NCI-H345 treated with DMSO at 0.1 percent for 48 hours (cell line): ENCODE measurements around the gene SRL.

Experiments used
- DNase-seq: peaks from one replicate; lab custom pipeline; 2025; ENCODE audit not compliant: unreplicated experiment; lab: John Stamatoyannopoulos, UW

Gene SRL

DNA sequence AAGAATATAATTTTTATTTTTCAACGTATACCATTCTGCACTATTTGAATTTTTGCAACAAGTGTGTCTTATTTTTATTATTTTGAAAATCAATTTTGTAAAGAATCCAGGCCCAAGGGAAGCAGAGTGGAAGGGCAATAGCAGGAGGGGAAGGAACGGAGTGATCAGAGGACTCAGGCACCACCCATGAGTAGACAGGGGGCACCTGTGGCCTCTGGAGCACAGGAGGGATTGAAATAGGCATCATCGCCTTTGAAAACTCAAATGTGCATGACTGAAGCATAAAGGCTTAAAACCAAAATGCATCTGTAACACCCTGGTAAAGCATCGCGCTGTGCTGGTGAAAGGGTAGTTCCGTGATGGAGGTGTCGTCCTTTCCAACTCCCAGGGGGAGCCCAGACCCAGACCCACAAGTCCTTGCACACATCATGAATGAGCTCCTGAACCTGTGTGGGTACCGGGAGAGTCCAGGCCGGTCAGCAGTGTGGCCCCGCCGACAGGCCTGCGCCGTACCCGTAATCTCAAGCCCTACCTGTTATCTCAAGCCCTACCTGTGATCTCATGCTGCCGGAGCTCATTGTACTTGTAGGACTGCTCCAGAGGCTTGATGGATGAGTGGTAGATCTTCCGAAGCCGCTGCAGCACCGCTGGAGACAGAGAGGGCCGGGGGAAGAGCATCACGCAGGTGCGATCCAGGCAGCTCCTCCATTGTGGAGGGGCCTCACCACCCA, 39.1 kb downstream of the SRL start:
- no peak for DNase-seq

DNA sequence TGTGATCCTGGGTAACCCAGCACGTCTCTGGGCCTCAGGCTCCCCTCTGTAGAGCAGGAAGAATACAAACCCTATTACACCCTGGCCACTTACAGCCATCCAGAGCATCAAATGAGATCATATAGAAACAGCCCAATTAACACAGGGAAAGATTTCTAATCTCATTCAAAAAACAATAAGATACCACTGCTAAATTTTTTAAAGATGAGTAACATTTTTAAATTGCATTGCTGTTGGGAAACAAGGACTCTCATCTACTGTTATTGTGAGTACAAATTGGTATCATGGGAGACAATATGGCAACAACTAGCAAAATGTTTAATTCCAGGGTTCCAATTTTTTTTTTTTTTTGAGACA, 41.1 kb downstream of the SRL start:
- no peak for DNase-seq

DNA sequence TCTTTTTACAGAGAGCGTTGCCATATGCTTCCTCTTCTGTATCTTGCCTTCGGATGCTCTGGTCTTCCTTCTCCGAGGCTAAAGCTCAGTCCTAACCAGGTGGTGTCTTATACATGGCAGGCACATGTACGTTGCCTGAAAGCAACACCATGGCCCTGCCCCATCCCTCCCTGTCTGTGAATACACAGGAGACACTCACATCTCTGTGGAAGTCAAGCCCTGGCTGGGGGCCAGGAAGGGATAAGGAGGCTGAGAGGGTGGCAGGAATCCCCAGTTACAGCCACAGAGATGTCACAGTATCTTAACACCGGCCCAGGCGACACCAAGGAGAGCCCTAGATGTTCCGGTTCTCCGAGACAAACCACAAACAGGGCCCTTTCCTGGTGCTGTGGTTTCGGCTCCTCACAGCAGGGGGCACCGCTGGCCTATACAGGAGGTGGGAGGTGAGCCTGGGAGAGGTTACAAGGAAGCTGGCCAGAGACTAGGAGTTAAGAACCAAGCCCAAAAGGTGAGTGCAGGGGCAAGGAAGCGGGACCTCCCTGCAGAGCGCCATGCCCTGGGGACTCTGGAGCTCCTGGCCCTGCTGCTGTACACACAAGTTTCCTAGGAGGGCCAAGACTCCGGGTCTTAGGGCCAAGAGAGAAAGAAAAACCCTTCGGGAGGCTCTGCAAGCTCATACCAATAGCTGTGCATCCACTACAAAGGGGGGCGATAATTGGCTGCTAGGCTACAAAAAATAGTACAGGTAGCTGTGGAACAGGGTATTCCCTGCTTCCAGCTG, 41.7 kb downstream of the SRL start:
- DNase-seq = no peak

DNA sequence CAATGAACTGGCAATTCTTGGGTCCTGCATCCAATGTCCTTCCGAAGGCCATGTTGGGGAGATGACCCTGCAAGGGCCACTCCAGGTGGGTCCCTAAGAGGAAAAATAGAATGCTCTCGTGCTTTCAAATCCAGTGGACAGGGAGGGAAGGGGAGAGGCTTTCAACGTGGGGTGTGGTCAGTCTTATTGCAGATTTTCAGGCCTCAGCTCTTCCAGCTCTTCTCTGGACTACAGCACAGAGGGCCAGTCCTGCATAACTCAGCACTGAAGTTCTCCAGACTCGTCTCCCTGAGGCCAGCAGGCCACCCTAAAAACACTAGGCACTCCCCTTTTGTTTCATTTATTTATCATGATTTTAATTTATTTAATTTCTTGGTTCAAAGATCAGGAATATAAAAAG, 43.1 kb downstream of the SRL start:
- DNase-seq = no peak

DNA sequence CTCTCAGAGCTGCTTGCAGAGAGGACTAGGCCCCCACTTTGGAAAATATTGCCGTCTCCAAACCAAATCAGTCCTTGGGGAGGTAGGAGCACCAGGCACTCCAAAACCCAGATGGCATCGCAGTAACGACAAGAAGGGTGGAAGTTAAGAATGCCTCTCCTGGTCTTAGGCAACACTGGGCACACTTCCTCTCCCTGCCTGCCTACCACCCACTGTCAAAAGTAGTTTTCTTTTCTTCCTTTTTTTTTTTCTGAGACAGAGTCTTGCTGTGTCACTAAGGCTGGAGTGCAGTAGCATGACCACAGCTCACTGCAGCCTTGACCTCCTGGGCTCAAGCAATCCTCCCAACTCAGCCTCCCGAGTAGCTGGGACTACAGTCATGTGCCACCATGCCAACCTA, 47.2 kb downstream of the SRL start:
- DNase-seq = no peak

DNA sequence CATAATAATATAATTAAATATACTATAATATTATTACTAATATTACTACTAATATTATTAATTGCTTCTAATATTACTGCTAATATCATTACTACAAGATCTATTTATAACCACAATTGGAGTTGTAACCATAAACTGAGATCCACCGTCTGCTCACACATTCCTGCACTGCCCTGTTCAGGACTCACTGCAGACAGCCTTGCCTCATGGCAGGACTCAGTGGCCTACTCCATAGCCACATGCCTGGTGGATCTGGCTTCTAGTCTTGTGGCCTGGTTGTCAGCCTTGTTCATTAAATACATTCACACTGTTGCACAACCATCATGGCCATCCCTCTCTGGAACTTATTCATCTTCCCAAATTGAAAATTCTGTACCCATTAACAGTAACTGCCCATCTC, 48.0 kb downstream of the SRL start:
- no peak for DNase-seq

DNA sequence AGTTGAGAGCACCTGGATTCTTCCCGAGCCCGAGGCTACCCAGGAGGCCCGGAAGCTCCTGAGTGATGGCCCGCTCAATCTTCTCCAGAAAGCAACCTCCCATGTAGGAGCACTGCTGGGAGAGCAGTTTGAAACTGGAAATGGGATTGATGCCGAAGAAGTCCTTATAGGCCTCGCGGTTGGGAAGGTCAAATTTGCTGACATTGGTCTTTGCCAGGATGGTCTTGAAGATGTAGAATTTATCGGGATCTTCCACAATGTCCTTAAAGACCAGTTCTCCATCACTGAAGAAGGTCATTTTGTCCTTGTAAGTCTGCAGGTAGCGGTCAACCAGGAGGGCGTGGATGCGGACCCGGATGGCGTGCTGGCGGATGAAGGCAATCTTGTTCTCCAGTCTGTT, 49.7 kb downstream of the SRL start:
- DNase-seq = no peak

DNA sequence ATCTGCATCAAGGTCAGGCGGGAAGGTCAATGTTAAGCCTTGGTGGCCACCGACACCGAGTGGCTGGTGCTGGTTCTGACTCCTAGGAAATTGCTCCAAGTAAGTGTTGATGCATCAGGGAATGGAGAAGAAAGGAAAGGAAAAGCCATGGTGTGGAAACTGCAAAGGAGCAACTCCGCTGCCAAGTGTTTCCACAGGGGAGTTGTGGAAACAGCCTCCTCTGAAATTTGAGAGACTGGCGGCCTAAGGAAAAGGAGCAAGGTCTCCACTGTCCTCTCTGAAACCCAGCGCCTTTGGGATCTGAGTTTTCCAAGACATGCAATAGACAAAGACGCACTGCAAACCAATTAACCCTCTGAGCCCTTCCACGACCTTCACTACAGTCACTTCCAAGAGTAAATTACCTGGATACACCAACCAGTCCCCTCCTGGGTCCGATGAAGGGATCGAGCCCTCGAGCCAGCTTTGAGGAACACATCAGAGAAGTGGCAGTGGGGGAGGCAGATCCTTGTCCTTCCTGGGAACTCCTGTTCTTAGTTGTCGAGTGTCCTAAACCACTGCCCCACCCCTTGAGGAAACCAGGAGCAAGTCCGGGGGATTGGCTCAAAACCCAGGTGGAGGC, 51.1 kb downstream of the SRL start:
- no peak for DNase-seq

DNA sequence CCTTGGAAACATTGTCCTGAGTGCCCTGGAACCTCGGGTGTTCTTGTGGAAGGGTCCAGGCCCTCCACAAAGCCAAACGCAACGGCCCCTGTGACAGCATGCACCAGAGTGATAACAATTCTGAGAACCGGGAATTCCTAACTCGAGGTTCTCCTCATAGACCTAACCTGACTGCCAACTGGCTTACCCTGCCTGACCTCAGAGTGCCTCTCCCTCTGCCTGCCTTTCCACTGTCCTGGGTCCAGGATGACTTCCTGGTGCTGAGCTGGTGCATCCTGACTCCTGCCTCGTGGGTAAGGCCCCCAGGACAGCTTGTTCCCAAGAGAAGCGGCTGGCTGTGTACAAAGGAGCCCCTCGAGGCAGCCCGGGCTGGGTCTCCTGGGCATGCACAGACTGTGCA, 51.8 kb downstream of the SRL start:
- DNase-seq = no peak

DNA sequence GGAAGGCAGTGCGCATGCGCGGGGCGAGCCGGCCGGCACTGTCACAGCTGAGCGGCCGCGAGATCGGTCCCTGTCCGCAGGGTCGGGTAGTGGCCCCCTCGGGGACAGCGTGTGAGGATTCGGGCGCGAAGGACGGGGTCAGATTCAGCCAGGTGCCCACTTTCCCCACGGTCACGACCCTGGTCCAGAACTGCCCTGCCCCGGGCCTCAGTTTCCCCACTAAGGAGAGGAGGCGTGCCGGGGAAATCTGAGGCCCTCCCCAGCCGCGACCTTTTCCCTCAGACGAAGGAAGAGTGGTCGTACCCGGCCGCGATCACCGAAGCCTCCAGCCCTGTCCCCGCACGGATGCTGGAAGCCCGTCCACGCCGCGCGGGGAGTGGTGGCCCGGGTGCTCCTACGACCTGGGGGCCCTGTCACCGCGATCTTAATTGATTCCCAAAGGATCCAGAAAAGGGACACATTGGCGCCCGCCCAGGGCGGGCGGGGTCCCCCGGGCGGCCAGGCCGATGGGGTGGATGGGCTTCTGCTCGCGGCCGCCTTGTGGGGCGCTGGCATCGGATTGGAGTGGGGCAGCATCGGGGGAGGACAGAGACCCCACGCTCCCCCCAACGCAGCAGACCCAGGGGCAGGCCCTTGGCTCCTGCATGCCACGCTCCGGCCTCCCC, 57.7 kb downstream of the SRL start:
- no peak for DNase-seq

DNA sequence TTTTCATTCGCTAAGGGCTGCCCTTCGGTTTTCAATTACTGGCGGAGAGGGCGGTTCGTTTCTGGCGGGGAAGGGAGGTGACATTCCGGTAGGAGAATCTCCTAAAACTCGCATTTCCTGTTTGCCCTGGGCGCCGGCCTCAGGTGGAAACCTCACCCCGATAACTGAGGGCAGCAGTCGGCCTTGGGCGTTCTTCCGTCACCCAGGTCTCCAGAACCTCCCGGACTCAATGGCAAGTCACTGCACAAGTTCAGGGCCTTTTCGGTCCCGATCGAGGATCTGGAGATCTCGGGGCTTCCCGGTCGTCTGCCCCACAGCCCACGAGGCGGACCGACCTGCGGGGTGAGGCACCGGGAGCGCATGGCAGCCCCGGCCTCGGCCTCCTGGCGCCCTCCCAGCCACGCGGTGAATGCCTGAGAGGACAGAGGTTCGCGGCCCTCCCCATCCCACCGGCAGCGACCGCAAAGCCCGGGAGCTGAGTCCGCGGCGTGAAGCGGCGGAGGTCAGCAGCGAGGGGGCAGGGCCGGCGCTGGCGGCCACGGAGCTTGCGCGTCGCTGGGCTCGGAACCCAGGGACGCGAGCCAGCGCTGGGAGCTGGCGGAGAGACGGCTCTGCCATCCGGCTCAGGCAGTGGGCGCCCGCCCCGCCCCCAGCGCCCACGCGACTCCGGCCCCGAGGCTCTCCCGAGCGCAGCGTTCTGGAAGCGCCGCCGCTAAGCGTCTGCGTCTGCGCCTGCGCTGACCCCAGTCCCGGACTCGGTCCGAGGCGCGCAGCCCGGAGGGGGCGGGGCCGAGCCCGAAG, 58.4 kb downstream of the SRL start:
- DNase-seq = peak; percentile 76

DNA sequence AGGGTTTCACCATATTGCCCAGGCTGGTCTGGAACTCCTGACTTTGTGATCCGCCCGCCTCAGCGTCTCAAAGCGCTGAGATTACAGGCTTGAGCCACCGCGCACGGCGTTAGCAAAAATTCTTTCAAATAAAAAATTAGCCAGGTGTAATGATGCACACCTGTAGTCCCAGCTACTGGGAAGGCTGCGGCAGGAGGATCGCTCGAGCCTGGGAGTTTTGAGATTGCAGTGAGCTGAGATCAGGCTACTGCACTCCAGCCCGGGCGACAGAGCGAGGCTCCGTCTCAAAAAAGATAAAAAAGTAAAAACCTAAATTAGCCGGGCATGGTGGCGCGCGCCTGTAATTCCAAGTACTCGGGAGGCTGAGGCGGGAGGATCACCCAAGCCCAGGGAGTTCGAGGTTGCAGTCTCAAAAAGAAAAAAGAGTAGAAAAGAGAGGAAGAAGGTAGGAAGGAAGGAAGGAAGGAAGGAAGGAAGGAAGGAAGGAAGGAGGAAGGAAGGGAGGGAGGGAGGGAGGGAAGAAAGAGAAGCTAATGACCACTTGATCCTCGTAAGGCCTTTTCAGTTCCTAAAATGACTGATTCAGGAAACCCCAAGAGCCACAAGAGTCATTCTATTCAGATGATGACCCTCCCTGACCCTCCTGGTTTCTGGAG, 59.2 kb downstream of the SRL start:
- DNase-seq = no peak

DNA sequence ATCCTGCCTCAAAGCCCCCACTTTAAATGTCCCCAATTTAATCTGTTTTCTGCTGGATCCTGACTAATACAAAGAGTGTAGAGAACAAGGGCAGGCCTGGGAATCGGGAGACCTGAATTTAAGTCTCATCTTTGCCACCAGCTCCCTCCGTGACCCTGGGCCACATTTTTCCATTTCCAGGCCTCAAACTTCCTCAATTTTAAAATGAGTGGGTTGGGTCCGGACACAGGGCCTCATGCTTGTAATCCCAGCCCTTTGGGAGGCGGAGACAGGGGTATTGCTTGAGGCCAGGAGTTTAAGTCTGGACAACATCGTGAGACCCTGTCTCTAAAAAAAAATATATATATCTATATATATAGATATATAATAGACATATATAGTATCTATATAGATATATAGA, 61.4 kb downstream of the SRL start:
- no peak for DNase-seq

DNA sequence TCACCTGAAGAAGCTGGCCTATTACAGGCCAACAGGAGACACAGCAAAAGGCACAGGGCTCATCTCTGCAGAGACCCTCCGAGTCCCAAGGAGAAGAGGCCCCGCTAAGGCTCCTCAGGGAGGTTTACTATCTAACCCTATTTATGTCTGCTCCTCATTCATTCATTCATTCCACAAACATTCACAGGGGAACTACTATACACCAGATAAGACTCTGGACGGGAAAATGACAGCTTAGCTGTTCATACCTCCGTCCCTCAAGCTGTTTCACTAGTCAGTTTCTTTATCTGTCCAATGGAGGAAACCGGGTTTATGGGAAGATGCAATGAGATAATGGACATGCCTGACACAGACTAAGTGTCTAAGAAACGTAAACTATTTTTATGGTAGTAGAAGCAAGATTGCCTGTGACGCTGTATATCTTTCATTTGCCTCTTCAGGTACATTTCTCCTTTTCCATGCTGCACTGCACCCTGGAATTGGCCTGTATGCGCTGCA, 62.1 kb downstream of the SRL start:
- no peak for DNase-seq

DNA sequence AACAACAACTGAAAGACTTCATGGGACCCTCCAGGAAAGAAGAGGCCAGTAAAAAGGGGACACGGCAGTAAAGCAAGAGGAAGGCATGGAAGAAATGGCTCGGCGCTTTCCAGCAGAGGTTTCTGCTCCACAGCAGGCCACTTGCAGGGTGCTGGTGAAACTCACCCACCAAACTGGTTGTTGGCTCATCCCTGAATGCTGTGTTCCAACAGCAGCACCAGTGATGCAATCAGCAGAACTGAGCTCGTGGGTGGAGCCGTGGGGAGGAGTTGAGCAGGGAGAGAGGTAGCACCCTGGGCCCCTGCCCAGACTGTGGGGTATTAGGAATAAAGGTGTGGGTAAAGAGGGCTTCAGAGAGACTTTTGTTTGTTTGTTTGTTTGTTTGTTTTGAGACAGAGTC, 62.9 kb downstream of the SRL start:
- no peak for DNase-seq

DNA sequence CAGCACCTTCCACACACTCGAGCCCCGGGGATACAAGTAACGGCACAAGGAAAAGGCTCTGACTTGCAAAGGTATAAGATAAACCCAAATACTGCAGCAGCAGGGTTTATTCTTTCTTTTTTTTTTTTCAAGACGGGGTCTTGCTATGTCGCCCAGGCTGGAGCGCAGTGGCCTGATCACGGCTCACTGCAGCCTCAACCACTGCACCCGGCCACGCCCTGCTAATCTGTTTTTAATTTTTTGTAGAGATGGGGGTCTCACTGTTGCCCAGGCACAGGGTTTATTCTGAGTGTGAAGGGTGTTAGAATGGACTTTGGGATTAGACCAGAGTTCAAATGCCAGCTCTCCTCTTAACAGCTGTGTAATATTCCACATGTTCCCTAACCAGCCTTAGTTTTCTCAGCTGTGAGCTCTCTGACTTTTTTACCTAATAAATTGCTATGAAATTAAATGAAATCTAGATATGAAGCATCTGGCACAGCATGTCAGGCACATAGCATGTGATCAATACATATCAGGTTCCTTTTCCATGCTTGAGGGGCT, 63.3 kb downstream of the SRL start:
- no peak for DNase-seq

DNA sequence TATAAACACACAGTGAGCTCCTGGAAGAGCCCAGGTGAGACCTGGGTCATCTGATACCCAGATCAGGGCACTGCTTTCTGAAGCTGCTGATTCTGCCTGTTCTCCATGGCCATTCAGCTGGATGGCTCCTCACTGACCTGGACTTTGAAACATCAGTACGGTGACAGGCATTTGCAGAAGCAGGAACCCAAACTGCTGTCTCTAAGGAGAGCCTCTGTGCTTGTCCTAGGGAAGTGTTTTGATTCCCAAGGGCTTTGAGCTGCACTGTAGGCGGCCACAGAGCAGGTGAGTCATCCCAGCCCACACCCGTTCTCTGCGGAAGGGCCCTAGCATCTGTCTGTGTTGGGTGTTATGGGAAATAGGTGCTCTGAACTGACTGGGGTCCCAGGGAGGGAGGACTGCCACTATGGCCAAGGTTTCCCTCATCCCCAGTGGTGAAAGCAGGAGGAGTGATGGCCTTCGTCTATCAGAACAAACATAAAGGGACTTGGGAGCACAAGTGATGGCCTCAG, 64.9 kb downstream of the SRL start:
- DNase-seq = peak; percentile 8

DNA sequence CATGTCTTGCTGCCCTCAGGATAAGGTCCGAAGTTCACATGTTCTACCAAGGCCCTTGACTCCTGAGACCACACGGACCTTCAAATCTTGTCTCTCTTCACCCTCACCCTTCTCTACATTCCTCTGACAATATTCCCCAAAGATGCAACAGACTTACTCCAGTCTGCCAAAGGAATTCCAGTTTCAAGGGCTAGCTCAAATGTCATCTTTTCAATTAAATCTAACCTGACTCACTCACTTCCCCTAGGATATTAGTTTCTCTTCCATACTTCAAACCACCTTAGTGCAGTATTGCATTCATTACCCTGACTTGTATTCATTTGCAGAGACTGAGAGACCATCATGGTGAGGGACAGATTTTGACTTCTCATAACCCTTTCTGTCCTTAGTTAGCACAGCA, 66.0 kb downstream of the SRL start:
- no peak for DNase-seq

DNA sequence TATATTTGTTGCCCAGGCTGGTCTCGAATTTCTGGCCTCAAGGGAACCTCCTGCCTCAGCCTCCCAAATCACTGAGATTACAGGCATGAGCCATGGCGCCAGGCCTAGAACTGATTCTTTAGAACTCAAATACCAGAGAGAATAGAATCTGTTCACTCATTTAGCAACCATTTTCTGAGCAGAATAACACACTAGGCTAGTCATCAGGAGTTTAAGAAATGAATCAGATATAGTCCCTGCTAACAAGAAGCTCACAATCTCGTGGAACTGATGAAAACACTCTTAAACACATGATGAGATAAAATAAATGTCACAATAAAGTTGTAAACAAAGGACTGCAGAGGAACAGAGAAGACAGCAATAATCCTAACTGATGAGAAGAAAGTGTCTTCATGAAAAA, 69.8 kb downstream of the SRL start:
- DNase-seq = no peak

DNA sequence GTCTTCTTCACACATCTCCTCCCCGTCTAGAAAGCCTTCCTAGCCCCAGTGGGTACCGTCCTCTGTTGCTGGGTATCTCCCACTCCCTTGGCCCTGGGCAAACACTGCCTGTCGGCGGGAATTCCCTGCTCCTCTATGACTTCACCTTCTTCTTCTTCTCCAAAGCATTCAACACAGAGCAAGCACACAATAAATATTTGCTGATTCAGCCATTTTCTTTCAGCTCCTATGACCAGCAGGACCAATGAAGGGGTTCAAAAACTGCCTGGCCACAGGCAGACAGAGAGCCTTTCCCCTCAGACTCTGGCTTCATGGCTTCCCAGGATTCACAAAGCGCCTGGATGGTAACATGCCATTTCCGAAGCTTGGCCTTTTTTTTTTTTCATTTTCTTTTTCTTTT, 72.5 kb downstream of the SRL start:
- DNase-seq = no peak
